ENCODE results near the gene SPATA7.

The SPATA7 gene

DNA sequence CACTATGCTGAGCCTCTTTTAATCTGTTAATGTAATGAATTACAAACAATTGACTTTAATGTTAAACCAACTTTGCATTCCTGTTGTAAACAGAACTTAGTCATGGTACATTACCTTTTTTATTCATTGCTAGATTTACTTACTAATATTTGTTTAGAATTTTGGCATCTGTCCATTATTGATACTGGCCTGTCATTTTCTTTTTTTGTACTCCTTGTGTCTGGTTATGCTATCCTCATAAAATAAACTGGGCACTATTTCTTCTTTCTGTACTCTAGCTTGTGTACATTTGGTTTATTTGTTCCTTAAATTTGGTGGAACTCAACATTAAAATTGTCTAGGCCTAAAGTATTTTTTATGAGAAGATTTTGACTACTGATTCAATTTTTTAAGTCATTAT is 32.1 kb downstream of the SPATA7 start:
- DNase-seq (ENCODE audit: low spot score), result no peak

DNA sequence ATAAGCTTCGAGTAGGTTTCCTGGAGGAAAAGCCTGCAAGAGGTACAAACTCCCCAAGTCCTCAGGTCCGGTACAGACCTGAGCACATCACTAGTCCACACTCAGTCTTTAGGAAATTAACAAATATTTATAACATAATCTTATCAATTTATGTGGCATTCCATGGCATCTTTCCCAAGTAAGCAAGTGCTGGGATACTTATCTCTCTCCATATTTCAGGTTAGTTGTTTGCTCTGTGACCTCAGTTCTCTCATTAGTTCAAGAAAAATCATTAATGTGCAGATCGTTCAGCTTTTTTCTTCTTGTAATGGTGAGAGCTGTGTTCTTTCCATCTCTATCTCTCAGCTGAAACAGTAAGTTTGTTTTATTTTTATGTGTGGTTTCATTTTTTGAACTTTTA is 34.7 kb downstream of the SPATA7 start:
- no peak for DNase-seq (ENCODE audit: low spot score)

DNA sequence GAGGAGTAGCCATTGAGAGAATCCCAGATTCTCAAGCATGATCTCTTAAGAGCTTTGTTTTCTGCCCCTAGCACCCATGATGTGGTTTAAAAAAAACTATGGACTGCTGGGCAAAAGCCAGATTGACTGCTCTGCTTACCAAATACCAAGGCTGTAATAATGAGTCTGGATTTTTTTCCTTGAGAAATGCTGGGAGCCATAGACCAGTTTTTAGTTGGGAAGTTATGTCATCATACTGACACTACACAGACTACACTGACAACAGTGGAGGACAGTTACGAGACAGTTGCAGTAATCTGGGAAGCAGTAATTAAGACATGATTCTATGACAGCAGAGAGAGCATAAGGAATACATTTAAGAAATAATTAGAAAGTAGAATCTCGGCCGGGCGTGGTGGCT is 35.8 kb downstream of the SPATA7 start:
- DNase-seq (ENCODE audit: low spot score), result no peak

DNA sequence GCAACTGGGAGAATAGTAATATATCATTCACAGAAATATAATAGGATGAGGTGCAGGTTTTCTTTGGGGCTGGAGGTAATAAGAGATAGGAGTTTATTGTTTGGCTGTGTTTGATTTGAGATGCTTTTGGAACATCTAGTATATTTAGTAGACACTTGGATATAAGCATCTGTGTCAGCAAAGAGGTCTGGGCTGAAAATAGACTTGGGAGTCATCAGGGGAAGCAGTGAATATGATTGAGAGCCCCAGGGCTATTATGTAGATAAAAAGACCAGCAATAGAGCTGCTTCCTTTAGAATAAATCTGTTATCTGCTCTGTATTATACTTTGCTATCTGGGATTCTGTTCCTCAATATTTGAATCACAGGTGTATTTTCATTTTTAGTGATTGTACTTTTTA is 36.6 kb downstream of the SPATA7 start:
- DNase-seq (ENCODE audit: low spot score), result no peak

DNA sequence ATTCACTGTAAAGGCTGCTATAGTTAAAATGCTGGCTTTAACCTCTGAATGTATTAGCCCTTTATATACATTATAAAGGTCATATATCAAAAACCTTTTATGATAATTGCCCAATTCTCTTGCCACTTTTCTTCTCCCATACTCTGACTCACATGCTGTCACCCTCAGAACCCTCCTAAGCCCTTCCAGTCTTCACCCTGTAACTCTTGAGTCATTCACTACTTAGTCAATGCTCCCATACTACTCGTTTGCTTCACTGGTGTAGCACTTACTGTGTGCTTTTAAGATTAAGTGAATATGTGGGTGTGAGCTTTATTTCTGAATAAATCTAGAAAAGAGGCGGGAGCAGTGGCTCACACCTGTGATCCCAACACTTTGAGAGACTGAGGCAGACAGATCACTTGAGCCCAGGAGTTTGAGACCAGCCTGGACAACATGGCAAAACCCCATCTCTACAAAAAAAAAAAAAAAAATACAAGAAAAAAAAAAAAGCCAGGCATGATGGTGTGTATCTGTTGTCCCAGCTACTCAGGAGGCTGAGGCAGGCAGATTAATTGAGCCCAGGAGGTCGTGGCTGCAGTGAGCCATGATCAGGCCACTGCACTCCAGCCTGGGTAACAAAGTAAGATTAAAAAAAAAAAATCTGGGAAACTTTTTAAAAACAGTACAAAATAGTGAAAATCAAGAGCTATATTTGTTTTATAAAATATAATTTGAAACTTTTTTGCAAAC is 37.6 kb downstream of the SPATA7 start:
- DNase-seq (ENCODE audit: low spot score), result no peak

DNA sequence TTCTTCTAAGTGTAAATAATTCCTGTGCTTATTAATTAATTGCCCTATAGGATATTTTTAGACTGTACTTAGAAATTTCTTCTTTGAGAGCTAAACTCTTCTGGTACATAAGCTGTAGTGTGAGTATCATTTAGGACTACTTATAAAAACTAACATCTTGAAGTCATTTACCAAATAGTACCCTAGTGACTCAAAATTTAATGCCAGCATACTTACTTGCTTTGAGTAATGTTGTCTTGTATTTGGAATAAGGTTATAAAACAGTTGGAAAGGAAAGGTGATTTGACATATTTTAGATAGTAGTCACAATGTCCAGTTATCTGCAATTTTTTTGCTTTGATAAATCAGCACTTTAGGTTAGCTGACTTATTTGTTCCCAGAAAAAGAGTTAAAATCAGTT is 39.1 kb downstream of the SPATA7 start:
- DNase-seq (ENCODE audit: low spot score), result no peak

DNA sequence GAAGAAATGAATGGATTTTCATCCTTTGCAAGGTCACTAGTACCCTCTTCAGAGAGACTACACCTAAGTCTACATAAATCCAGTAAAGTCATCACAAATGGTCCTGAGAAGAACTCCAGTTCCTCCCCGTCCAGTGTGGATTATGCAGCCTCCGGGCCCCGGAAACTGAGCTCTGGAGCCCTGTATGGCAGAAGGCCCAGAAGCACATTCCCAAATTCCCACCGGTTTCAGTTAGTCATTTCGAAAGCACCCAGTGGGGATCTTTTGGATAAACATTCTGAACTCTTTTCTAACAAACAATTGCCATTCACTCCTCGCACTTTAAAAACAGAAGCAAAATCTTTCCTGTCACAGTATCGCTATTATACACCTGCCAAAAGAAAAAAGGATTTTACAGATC is 40.8 kb downstream of the SPATA7 start:
- DNase-seq (ENCODE audit: low spot score), result no peak

DNA sequence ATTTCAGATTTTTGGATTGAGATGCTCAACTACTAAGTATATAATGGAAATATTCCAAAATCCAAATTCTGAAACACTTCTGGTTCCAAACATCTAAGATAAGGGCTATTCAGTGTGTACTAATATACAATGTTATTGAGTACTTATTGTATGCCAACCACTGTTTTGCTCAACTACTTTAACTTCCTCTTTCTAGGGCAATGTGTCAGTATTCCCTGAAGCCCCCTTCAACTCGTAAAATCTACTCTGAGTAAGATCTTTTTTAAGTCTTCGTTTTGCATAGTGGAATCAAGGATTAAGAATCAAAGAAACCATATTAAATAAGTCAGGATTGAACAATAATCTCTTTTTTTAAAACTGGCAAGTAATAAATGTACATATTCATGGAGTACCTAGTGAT is 45.5 kb downstream of the SPATA7 start:
- no peak for DNase-seq (ENCODE audit: low spot score)

DNA sequence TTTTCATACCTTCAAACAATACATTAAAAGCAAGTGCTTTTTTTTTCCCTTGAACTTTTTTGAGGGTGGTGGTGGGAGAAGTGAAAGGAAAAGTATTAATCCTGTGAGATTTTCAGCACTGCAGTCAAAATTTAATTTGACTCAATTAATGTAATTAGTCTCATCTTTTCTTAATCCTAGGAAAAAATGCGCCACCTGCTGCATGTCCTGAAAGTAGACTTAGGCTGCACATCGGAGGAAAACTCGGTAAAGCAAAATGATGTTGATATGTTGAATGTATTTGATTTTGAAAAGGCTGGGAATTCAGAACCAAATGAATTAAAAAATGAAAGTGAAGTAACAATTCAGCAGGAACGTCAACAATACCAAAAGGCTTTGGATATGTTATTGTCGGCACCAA is 52.2 kb downstream of the SPATA7 start:
- DNase-seq (ENCODE audit: low spot score), result no peak

DNA sequence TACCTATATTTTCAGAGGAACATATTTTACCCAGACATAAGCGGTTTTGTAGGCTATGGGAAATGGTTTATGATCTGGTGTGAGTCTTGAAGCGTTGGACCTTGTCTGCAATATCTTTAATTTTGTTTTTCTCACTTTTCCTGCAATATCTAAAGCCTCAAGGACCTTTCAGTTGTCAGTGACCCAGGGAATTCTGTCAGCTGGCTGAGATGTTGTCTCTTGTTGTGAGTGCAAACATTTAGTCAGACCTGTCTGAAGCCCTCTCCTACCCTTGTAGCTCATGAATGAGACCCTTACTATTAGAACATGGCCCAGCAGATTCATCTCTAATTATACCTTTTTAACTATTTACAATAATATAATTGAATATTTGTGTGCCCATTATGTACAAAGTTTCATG is 53.6 kb downstream of the SPATA7 start:
- DNase-seq (ENCODE audit: low spot score), result no peak

DNA sequence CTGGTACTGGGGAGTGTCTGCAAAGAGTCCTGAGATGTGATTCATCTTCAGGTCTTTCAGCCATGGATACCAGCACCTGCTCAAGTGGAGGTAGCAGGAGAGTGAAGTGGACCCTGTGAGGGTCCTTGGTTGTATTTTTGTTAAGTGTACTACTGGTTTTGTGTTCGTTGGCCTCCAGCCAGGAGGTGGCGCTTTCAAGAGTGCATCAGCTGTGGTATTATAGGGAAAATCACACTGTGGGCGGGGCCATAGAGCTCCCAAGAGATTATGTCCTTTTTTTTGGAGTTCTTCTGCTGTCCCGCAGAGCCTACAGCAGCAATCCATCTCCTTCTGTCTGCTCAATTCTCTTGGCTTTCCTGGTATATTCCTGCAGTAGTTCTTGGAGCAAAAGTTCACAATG is 66.8 kb downstream of the SPATA7 start:
- DNase-seq (ENCODE audit: low spot score), result no peak

DNA sequence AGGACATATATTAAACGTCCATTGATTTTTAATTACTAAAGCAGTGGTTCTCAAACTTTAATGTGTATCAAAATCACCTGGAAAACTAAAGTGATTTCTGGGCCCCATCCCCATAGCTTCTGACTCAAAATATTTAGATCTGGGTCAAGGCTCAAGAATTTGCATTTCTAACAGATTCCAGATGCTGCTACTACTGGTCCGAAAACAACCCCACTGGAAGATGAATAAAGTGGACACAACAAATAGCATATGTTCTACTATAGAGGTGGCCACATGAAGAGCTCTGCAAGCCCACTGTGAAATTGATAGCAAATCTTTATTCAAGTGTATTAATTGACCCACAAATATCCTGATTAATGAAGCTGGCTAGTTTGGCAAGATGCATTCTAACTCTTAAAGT is 69.4 kb downstream of the SPATA7 start:
- no peak for DNase-seq (ENCODE audit: low spot score)

DNA sequence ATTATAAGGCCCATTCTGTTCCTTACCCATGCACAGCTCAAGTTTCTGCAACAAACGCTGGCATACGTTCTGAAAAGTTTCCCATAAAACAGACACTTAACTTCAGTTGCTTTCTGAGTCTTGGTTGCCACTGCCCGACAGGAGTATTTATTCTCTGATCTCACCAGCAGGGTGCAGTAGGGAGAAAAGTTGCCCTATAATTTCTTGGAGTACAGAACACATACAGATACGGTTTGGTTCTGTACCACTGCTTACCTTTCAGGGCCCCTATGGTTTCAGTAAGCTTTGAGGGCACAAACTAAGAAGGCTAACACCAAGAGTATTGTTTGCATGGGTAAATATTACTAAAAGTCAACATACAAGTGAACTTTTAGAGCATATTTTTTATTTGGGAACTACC is 77.9 kb downstream of the SPATA7 start:
- DNase-seq (ENCODE audit: low spot score), result no peak

DNA sequence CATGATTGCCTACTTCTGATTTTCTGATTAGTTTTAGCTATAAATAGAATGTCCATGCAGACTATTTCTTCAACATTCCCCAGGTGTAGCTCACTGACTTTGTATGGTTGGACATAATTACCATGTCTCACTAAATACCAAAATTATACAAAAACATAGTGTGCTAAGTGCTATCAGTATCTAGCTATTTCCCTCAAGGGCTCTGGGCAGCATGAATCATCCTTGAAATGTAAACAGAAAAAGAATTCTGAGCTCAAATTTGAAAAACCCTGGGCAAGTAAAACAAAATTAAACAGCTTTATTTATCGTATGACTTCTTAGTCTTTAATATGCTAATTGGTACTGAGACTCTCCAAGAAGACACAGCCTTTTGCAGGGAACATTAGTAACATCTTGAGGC is 82.9 kb downstream of the SPATA7 start:
- no peak for DNase-seq (ENCODE audit: low spot score)

DNA sequence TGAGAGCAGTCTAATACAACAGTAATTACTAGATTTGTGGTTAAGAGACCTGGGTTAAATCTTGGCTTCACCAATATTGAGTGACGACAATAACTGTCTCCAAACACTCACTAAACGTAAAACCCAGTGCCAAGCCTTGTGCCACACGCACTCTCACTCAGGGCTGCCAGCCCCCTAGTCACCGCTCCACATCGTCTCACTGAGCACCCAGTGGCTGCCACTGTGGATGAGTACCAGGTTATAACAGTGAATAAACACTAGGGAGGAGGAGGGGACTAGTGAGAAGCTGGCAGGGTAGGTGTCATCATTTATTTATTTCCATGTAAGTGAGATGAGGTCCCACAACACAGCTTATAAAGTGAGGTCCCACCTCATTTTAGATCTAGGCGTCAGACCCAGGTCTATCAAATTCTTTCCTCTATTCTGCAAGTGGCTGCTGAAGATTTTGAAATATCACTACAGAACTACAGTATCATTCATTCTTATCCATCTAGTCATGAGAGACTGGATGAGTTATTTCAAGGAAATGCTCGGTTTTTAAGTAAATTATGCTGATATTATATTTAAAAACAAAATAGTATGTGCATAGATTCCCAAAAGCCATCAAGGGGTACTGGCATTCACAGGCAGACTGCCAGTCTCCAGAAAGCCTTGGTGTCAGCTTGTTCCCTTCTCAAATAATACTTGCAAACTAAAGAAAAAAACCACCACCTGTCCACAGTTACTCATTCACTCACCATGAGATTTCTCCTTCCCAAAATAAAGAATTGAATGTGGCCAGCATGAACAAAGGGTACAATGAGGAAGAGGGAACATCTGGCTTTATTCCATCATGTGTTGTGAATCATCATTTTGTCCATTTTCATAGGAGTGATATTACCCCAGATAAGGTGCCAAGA is 85.3 kb downstream of the SPATA7 start:
- DNase-seq (ENCODE audit: low spot score), result no peak

DNA sequence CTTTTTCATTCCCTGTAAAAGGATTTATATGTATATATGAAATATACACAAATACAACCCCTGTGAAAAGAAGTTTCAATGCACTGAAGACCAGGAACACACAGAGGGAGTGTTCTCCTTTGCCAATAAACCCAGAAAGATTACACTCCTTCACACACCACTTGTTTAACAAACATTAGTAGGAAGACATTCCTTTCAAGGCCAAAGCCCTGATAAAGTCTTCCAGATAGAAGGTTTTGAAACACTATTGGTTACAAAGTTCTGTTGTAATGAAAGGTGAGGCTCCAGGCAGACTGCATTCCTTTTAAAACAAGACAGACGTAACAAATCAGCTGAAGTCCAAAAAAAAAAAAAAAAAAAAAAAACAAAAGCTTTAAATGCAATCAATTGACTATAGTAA is 88.3 kb downstream of the SPATA7 start:
- DNase-seq (ENCODE audit: low spot score), result no peak

DNA sequence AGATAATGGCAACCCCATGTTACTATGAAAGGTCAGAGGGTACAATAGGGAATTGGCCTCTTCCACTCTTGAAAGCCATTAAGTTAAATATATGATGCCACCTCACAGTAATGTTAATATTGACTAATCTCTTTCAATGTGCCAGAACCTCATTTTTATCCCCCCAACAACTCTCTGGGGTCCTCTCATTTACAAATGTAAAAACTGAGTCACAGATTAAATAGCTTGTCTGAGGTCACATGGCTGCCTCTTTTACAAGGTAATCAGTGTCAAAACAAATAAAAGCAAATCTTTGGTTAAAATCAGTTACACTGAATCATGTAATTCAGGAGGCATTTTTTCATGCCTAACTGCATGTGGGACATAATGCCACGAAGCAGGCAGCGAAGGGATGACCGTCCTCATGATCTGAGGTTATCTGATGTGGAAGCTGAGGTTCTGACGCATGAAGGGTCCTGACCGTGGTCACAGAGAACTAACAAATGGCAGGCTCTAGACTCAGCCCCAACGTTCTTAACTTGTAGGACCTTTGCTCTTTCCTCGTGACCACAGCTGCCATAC is 90.8 kb downstream of the SPATA7 start:
- no peak for DNase-seq (ENCODE audit: low spot score)

DNA sequence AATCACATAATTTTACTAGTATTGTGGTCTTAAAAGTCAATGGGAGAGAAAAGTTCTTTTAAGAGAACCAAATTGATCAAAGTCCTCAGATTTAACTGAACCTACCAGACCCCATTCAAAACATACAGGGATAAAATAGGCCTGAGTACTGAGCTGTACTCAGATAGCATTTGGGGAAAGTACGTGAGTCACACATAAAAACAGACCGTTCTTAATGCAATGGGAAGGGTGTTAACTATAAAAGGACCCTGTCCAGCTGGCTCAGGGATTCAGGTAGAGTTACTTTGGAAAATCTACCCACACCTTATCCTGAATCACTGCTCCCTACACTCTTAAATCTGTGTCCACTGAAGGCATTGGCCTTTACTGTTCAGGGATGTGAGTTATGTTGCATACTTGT is 91.4 kb downstream of the SPATA7 start:
- no peak for DNase-seq (ENCODE audit: low spot score)

DNA sequence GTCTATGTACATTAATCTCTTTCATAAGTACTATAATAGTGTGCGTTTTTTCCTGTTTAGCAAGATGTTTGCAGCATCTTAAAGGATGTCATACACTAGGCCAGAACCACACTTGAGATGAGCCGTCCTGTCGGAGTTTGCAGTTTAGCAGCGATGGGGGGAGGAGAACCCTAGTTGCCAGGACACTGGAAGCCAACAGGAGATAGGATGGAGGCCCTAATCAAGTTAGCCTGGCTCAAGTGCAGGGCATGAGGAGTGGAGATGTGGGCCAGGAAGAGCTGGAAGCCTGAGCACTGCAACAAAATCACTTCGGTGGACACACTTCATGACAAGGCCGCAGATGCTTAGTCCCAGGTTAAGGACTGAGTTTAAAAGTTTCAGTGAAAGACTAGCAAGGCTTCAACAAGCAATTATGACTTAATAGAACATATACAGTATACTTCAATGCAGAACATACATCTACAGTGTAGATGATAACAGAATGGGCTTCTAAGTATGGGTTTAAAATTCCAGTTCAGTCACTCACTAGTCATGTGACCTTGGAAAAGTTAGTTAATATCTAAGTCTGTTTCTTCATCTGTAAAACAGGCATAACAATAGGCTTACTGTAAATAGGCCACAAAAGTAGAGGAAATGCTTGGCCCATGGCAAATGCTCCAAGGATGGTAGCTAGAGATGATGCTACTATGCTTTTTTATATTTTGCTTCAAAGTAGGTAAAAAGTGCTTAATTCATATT is 92.2 kb downstream of the SPATA7 start:
- DNase-seq (ENCODE audit: low spot score), result no peak

DNA sequence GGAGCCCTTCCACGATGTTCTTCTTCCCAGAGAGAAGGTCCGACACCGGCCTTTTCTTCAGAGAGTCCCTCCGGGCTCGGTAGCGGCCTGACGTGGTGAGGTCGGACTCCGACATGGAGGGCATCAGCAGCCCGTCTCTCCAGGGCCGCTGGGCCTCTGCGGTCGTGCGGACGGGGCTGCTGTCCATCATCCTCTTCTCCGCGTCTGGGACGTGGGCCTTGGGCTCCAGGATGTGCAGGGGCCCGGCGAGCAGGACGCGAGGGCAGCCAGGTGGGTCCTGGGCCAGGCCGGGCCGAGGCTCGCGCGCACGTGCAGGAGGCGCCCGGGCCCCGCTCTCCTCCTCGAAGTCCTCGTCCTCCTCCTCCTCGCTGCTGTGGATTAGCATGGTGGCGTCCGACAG is 93.5 kb downstream of the SPATA7 start:
- DNase-seq (ENCODE audit: low spot score), result no peak

DNA sequence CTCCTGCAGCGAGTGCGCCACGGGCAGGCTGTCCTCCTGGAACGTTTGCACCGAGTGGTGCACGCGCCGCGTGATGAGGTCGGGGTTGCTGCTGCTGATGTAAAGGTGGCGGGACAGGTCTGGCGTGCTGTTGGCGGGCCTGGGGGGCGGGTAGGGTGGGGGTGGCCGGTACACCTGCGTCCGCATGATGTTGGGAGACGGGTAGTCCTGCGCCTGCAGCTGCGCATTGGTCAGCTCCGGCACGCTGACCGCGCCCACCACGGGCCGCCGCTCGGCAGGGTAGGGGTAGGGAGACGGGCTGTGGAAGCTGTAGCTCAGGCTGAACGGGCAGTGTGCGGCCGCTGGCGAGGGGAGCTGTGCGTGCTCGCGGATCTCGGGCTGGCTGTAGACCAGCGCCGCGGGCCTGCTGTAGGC is 94.1 kb downstream of the SPATA7 start:
- DNase-seq (ENCODE audit: low spot score), result no peak

DNA sequence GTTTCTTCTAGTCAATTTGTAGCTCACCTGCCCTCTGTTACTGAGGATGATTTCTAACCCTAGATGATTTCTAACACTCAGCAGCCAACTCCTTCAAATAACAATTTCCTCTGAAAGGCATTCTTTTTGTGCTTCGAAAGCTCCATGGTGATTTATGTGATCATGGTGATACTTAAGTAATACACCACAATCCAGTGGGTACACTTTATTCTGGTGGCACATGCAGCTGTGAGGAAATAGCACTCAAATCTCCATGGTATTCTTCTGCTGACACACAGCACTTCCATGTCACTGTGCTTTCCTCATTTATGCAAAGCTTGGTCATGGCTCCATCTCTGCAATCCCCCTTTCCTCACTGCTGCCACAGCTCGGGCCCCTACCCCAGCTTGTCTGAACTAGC is 95.6 kb downstream of the SPATA7 start:
- no peak for DNase-seq (ENCODE audit: low spot score)

DNA sequence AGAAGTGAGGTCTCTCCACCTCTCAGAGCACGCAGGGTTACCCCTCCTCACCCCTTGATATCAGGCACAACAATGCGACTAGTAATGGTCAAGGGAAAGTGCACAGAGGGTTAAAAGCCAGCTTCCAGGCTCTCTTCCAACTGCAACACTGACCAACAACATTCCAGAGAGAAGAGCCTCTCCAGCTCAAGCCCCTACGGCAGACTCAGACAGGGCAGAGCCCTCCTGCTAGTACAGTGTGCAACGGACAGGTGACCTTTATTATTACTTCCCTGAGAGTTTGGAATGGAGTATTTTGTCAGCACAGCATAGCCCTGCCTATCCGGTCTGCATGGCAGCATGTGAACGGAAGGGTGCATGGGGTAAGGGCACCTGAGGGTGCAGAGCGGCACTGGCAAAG is 96.3 kb downstream of the SPATA7 start:
- DNase-seq (ENCODE audit: low spot score), result no peak

Data from LoVo (cell line).